HG03460 (cell line): Measurements from ENCODE around the gene PRDX3.

ENCODE experiments used
- ATAC-seq: cut with Tn5 transposase; IDR thresholded peaks from one replicate; pipeline ENCODE4 v1.9.1; 2021; ENCODE audit not compliant: unreplicated experiment

The PRDX3 gene

DNA sequence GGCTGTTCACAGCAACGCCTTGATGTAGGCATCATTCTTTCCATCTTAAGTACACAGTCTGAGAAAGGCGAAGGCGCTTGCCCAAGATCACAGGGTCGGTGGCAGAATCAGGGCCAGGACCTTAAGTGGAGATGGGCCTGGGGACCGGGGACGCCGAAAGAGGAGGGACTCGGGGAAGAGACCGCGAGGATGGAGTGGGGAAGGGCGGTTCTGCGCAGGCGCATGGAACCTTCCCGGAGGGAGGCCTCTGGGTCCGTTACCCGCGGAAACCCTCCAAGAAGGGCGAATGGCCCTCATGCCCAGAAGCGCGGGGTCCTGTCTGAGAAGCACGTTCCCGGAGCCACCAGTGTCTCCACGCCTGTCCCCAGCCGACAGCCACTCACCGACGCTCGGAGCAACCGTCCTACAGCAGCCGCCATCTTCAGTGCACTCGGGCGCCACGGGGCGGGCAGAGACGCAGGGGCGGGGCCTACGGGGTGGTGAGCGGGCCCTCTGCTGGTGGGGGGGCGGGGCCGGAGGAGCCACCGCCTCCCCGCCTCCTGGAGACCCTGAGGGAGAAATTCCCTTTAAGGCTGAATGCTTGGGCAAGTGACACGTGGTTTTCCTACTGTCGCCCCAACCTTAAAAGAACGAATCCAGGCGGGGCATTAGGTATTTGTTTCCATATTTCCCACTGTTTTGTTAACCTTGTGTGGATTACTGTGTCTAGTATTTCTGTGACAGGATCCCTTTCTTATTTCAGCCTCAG, at the start of gene PRDX3:
Gene PRDX3 (minus strand): TSS at position 441 of the 748 bp plus-strand sequence. CDS start 22 bp downstream, at position 419.
- ATAC-seq, result peak; percentile 88

DNA sequence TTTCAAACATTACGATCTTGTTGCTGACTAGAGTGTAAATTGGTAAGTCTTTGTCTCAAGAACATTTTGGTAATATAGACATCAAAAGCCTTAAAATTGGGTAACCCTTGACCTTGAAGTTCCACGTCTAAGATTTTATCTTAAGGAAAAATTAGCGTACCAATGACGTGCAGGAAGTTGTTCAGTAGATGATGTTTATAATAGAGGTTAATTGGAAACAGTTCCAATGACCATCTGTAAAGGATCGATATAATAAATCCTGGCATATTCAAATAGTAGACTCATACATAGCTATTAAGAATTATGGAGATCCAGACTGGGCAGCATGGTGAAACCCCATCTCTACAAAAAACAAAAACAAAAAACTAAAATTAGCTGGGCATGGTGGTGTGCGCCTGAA, 49.2 kb upstream of the PRDX3 start:
- no peak for ATAC-seq

DNA sequence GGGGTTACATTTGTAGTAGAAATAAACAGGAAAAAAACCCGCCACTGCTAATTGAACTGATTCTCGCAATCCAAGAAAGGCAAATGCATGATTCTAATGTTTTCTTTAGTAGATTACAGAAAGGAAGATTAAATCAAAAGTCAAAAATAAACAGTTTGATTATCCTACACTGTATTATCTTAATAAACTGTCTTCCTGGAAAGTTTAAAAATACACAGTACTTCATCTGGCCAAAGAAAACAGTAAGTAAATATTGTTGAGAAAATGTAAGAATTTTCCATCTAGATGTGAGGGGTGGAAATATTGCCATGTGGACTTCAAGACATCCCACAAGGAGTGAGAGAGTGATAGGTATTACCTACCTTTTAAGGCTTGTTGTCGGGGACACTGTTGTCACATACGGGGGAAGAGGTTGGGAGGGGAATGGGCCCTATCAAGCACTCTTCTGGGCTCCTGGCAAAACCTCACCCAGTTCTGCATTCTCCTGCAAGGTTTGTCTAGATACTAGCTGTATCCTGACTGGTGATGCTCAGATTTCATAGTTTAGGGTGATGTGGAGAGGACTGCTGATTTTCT, 46.6 kb upstream of the PRDX3 start:
- no peak for ATAC-seq

DNA sequence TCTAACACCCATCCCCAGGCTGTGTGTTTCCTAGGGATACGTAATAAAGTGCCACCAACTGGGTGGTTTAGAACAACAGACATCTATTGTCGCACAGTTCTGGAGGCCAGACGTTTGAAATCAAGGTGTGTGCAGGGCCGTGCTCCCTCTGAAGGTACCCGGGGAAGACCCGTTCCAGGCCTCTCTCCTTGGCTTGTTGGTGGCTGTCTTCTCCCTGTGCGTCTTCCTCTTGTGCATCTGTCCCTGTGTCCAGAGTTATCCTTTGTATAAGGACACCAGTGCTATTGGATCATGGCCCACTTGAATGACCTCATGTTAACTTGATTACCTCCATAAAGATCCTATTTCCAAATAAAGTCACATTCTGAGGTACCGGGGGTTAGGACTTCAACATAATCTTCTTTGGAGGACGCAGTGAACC, 44.4 kb upstream of the PRDX3 start:
- ATAC-seq, result no peak

DNA sequence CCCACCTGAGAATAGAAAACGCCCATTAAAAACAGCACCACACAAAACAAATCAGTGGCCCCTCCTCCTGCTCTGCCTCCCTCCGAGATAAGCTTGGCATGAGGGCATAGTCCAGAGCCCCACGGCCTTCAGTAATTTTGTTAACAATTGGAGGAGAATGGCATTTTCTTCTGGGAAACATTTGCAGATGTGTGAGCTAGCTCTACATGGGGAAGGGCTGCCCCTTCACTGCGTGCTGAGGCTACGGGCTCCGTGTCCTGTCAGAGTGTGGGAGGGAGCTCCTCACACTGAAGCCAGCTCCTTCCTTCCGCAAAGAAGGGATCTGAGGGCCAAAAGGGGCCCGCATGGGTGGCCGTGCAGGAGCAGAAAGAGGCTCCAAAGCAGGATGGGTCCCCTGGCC, 43.9 kb upstream of the PRDX3 start:
- no peak for ATAC-seq

DNA sequence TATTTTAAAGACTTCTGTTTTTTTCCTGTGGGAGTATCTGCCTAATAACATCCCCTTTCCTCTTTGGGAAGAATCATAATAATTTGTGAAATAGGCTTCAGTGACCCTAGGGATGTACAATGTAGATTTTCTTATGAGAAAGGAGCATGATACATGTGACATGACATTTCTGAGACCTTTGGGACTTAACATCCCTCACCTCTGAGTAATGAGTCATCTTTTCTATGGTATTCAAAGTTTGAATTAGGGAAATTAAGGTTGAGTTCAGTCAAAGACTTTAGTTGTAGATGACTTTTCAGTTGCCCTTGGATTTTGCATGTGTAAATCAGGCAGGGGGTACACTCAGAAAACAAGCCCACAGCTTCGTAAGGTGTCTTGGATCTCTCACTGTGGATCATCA, 43.1 kb upstream of the PRDX3 start:
- no peak for ATAC-seq

DNA sequence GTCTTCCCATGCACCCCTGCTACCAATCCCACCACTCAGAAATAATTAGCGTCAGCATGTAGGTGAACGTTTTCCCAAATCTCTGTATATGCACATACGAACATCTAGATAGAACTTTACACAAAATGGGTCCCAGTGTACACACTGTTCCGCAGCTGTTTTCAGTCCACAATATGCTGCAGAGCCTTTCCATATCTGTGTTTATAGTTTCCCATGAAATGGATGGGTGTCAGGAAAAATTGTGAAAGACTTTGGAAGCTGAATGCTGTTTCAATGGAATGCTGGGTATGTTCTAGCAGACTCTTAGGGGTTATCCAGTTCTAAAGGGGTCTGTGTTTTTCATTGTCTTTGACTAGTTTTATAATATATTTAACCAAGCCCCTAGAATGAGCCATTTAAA, 42.6 kb upstream of the PRDX3 start:
- ATAC-seq, result no peak

DNA sequence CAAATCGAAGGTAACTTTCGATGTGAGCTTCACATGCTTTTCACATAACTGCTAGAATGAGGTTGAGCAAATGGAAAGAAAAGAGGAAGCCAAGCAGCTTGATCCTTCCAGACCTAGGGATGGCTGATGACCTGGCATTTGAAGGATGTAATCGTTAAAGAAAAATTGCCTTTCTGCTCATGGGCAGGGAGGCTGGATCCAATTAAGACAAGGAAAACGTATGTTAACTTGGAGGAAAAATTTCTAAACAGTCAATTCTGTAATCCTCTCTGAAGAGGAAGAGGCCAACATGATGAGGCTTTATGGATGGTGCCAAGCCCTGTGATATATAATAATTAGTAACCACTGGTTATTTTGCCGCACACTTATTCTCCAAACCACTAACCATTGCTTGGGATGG, 41.3 kb upstream of the PRDX3 start:
- no peak for ATAC-seq

DNA sequence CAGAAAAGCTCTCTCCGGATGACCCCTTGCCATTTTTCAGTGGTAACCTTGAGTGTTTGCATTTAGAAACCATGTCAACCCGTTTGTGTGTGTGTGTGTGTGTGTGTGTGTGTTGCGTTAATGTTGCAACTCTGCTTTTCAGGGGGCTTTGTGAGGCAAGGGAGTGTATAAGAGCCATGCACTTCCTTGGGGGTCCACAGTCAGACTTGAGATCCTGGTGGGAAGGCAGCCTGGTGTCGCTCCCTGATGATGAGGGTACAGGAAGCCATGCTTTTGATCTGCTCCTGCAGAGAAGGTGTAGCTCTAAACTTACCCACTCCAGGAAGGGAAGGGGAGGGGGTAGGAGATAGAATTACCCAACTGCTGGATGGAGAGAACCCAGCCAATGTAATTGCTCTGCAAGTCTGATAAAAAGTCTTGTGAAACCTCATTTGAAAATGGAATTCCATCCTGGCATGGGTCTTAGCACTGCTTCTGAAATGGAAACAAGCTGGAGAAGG, 39.4 kb upstream of the PRDX3 start:
- no peak for ATAC-seq

DNA sequence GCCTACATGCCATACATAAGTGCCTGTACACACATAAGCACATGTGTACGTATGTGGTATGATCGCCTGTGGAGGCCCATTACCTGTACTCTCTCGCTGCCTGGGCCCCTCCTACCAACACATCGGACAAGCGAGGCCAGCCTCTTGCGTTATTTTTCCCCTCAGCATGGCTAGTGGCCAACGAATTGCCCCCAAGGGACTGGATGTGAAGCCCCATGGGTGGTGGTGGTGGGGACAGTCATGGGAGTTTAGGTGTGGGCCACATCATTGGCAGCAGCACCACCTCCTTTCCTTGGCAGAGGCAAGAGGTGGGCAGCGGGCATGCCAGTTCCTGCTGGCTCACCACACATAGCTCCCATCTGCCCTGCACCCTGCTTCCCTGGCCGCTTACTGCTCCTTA, 38.8 kb upstream of the PRDX3 start:
- no peak for ATAC-seq

DNA sequence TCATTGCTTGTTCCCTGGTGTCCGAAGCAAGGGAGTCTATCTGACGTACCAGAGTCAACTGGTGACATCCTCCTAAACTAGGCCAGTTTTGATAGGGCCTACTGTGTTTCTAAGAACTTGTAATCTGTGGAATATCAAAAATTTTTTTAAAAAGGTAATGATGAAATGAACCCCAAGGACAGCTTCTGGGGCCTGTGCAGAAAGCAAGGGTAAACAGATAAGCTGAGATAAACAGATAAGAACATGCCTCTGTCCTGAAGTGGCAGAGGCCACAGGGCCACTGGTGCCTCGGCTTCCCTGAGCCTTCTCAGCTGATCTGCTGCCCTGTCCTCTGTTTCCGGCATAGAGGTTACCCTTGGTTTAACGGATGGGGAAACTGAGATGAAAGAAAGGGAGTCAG, 37.5 kb upstream of the PRDX3 start:
- no peak for ATAC-seq

DNA sequence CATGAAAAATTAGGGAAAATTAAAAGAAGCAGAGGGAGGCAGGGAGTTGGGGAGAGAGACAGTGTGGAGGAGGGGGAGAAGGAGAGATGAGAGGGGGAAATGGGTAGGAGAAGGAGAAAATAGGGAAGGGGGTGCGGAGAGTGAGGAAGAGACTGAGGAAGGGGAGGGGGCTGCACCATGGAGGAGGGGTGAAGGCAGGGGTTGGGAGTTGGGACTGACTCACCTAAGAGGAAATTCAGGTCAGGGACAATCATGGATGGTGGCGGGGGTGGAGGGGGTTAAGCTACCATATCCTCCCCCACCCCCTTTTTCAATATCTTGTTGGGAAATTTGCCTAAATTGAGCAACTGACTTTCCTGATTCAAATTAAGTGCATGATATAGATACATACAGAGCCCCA, 36.8 kb upstream of the PRDX3 start:
- ATAC-seq, result no peak

DNA sequence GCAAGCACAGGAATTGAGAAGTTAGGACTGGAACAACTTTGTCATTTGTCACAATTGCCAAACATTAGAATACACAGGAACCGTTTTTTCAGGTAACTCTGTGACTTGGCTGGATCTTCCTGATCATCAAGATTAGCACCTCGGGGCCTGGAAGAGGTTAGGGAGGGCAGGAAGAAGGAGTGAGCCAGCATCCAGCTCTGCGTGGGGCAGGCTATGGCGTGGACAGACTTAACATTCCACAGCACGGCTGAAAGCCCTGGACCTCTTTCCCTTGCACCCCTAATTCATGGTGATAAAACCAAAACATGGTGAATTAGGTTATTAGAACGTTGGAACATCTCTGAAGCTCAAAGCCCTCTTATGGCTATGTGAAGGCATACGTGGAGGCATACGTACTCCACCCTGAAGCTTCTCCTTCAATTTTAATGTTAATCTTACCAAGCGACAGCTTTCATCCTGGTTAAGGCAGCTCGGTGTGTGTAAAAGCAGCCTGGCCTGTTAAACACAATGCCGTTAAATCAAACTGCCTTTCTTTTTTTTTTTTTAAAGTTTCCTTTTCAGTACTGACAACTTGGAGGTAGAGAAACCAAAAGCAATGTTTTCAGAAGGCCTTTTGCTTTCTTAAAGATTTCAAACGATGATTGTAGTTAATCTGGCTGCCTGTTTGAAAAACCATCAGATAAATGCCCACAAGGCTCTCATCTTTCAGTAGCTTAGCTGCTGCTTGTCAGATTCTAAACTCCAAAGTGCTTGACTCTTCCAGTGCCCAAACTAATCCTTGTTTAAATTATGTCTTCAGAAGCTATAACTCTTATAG, 33.2 kb upstream of the PRDX3 start:
- ATAC-seq, result no peak

DNA sequence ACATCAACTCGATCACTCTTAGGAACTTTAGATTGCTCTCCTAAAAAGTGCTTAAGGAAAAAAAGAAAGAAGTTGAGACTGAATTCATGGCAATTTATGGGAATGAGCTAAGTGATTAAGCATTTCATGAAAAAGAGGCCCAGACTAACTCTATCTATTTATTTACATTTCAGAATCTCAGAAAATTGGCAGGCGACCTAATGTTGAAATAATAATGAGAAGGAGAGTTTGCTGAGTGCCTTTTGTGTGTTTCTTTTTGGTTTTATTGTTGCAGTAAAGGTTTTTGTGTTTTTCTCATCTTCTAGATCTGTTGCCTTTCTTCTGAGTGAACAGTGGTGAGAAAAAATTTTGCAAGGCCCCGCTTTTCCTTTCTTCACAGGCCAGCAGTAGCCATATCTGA, 32.6 kb upstream of the PRDX3 start:
- ATAC-seq, result no peak

DNA sequence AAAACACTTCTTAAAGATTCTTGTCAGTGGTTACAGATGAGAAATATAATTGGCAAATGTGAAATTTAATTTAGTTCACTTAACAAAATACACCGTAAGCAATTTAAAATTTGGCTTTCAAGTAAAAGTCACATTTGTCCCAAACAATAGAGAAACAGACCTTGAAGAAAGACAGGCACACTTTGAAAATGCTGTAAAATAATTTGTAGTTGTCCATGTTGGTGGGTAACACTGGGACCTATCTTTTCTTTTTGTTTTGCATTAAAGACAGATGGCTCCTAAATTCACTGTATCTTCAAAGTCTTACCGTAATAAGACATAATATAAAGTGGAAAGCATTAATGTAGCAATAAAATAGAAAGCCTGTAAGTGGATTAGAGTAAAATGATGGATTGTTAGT, 32.0 kb upstream of the PRDX3 start:
- no peak for ATAC-seq

DNA sequence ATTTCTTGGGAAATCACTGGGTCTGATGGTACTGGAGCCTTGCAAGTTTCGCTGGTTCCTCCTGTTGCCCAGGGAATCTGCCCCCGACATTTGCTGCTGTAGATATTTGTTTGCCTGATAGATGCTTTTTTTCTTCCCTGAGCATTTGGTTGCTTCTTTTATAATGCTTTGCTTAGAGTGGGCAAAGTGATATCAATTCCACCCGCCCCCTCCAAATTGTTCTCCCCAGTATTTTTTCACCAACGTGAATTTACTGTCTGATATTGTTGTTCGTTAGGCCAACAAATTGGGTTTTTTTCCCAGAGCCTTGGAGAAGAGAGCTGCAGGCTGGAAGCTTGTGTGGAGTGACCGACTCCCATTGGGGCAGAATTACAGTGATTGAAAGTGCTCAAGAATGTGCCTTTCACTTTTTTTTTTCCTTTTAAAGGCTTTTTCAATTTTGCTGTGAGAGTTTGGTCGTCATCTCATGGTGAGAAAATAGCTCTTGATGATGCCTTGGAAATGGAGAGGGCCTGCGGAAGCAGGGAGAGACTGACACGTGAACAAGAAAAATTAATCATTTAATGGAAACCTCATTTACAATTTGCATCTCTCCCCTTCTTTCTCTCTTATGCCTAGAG, 31.2 kb upstream of the PRDX3 start:
- ATAC-seq, result no peak

DNA sequence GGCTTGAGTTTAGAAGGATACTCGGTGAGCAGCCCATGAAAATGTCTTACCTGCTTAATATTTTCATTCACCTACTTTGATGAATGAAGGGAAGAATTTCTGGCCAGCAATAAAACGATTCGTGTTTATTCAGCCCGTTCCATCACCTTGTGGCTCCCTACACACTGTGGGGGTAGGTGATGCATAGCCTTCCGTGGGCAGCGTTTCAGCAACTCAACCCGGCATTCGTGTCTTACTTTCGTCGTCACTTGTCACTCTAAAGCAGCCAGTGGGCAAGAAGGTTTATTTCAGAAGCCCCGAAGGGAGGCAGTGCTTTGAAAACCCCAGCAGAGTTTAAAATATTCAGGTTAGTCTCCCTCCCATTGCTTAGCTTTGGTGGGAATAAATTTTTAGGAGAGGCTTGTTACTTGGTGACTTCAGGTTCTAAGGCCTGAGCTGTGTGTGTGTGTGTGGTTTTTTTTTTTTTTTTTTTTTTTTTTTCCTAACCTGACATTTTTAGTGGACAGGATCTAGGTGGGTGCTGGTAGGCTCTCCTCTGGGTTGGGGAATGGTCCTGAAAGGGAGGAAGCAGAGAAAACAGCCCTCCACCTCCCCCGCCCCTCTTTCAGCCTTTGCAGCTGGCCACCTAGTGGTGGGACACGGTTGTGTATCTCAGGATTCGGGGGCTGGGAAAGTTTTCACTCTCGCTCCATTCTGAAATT, 30.6 kb upstream of the PRDX3 start:
- ATAC-seq, result no peak

DNA sequence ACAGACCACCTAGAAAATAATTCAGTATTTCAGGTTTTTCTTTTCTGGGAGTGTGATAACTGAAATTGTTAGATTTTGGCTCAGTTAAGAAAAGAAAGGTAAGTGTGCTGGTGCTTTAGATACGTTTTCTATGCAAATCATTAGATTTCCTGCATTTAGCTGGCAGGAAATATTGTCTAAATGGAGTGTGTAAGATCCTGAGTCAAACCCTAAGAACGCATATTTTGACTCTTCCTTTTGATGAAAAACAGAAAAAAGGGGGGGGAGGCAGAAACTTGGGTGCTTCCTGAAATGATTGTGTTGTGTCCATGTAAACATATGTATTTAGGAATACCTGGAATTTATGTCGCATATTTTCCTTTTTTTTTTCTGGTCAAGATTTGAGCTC, 29.9 kb upstream of the PRDX3 start:
- ATAC-seq, result no peak

DNA sequence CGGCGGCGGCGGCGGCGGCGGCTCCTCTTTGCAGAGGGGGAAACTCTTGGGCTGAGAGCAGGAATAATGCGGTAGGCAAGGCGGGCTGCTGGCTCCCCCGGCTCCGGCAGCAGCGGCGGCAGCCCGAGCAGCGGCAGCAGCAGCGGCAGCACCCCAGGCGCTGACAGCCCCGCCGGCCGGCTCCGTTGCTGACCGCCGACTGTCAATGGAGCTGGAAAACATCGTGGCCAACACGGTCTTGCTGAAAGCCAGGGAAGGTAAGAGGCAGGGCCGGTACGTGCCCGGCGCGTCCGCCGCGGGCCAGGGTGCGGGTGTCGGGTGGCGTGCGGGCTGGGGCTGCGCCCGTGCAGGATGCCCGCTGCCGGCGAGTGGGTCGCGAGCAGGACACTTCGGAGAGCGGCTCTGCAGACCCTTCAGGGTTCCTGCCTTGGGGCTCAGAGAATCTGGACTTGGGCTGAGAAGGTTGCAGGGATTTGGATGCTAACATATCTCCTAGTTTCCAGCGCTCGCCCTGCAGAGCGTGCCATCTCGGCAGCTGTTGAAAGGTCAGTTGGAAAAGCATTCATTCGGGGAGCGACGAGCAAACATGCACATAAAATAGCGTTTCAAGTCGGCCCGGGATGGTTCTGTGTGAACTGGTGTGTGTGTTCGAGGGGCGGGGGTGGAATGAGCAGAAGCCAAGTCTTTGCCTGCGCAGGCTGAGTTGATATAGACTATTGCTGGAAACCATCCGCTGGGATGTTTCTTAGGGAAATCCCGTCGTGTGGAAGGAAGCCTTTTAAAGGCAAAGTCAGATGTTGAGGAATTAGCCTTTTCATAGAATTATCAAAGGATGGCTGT, 29.3 kb upstream of the PRDX3 start:
- ATAC-seq, result peak; percentile 4

DNA sequence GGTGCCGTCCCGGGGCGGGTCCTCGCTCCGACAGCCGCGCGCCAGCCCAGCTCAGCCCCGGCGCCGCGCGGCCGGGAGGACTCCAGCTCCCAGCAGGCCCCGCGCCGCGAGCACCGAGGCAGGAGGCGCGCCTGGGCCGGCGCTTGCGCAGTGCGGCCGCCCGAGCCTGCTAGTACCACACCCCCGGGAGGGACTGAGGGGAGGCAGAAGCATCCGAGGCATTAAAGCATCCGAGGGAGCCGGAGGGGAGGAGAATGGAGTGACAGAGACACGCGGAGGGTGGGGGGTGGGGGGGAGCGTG, 28.7 kb upstream of the PRDX3 start, which contains the start of gene GRK5:
Gene GRK5 (plus strand): TSS at position 206 of the 301 bp plus-strand sequence. CDS start 347 bp downstream, outside the sequence.
- ATAC-seq, result peak; percentile 65
